ENCODE results near the gene ADAMTS17.
"Not testable (repeated sequence)": the region's sequence is repeated elsewhere in the genome, so short reads cannot be mapped to it uniquely, and the experiment has no call there.

ADAMTS17 gene

GRCh38 chr15:100083572-100083971 lies 258.2 kb downstream of the ADAMTS17 start:
- no peak for DNase-seq (ENCODE audit: low read depth in 2 of 2)

GRCh38 chr15:100082761-100083402 lies 258.9 kb downstream of the ADAMTS17 start:
- DNase-seq (ENCODE audit: low read depth in 2 of 2): no peak

DNA sequence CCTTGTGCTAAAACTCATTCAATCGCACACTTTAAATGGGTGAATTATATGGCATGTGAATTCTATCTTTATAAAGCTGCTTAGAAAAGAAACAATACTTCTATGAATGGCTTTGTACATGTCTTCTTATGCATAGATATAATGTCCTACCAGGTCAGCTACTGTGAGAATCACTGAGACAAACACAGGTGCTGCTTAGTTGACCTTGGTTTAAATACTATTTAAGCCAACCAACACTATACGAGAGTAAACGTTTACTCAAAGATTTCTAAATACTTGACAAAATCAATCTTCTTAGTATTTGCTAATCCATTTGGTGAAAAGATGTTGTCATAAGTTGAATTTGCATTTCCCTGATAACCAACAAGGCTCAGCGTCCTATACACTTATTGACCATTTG lies 260.3 kb downstream of the ADAMTS17 start:
- DNase-seq (ENCODE audit: low read depth in 2 of 2): no peak

DNA sequence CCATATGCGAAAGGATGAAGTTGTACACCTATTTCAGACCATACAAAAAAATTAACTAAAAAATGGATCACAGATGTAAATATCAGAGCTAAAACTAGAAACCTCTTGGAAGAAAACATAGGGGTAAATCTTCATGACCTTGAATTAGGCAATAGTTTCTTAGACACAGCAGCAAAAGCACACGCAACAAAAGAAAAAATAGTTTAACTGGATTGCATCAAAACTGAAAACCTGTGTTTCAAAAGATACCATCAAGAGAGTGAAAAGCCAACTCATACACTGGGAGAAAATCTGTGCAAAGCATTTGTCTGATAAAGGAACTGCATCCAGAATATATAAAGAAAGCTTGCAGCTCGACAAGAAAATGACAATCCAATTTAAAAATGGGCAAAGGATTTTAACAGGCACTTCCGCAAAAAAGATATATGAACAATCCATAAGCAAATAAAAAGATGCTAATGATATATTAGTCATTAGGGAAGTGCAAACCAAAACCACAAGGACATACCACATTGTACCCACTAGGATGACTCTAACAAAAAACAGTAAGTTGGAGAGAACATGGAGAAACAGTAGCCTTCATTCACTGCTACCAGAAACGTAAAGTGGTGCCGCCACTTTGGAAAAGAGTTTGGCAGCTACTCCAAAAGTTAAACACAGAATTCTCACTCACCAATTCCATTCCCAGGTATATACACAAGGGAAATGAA lies 263.1 kb downstream of the ADAMTS17 start:
- DNase-seq (ENCODE audit: low read depth in 2 of 2): no peak

DNA sequence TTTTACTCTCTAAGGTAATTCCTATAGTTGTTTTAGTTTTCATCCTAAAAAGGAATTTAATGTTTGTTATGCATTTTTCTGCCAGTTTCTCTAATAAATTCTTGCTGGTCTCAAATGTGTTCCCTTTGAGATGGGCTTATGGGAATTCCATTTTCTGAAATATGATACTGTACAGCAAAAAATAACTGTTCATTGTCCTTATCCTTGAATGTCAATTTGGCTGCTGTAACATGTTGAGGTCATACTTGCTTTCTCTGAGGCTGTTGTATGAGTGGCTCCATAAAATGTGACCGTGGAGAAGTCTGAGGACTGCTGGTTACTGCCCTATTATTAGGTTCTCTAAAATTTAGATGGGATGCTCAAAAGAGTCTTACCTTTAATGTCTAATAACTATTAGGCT lies 266.5 kb downstream of the ADAMTS17 start:
- no peak for DNase-seq (ENCODE audit: low read depth in 2 of 2)

- DNase-seq (ENCODE audit: low read depth in 2 of 2): no peak
Measured at GRCh38 chr15:100073982-100074381, 267.8 kb downstream of the ADAMTS17 start.

DNA sequence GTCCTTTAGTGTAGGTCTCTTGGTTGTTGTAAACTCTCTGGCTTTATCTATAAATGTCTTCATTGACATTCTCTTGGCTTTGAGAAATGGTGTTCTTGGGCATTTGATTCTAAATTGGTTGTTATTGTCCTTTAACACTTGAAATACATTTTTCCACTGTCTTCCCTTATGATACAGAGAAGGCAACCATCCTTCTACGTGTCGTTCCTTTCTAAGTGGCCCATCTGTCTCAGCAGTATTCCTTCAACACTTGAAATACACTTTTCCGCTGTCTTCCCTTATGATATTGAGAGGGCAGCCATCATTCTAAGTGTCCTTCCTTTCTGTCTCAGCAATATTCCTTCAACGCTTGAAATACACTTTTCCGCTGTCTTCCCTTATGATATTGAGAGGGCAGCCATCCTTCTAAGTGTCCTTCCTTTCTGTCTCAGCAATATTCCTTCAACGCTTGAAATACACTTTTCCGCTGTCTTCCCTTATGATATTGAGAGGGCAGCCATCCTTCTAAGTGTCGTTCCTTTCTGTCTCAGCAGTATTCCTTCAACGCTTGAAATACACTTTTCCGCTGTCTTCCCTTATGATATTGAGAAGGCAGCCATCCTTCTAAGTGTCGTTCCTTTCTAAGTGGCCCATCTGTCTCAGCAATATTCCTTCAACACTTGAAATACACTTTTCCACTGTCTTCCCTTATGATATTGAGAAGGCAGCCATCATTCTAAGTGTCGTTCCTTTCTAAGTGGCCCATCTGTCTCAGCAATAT lies 275.1 kb downstream of the ADAMTS17 start:
- not testable (repeated sequence) for DNase-seq (ENCODE audit: low read depth in 2 of 2)

- DNase-seq (ENCODE audit: low read depth in 2 of 2): no peak
Measured at GRCh38 chr15:100061944-100062343, 279.8 kb downstream of the ADAMTS17 start.

DNA sequence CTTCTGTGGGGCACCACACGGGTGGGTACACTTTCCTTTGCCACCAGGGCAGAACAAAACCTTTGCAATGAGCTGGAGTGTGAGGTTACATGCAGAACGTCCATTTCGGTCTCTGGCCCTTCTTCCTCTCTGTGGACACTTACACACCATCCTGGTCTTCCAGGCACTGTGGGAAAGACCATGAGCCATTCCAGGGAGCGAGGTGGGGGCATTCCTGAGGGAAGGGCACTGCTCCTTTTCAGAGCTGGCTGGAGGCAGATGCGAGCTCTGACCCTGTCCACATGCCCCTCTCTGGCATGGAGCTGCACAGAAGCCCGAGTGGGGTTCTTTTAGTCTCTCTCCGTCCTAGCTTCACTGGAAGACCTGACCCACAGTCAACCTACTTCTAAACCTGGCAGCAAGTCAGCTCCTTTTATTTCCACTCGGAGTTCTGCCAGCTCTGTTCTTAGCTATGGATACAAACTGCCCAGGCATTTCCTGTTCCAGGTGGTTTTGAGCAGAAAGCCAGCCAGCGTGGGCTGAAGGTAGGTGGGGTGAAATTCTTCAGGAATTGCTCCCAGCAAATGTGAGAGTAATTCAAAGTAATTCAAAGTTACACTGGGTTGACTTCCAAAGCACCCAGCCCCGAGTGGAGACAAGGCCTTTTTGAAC lies 281.4 kb downstream of the ADAMTS17 start:
- no peak for DNase-seq (ENCODE audit: low read depth in 2 of 2)

- DNase-seq (ENCODE audit: low read depth in 2 of 2): no peak
Measured at GRCh38 chr15:100059521-100059920, 282.3 kb downstream of the ADAMTS17 start.

GRCh38 chr15:100059094-100059493 lies 282.7 kb downstream of the ADAMTS17 start:
- DNase-seq (ENCODE audit: low read depth in 2 of 2): no peak

- DNase-seq (ENCODE audit: low read depth in 2 of 2): no peak
Measured at GRCh38 chr15:100058458-100058857, 283.3 kb downstream of the ADAMTS17 start.

DNA sequence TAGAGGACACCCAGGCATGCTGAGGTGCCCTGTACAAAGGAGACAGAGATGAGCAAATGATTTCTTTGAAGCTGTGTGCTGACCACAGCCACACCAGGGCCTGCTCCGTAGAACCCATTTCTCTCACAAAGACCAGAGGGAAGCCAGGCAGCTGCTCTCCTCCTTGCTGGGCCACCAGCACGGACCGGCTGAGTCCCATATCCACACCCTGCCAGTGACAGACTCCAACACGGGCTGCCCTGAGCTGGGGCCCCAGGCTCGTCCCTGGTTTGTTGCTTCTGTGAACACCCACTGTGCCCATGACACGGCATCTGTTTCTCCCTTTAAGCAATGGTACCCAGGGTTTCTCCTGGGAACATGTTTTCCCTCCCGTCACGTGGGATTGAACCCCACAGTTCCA lies 284.5 kb downstream of the ADAMTS17 start:
- DNase-seq (ENCODE audit: low read depth in 2 of 2): no peak

DNA sequence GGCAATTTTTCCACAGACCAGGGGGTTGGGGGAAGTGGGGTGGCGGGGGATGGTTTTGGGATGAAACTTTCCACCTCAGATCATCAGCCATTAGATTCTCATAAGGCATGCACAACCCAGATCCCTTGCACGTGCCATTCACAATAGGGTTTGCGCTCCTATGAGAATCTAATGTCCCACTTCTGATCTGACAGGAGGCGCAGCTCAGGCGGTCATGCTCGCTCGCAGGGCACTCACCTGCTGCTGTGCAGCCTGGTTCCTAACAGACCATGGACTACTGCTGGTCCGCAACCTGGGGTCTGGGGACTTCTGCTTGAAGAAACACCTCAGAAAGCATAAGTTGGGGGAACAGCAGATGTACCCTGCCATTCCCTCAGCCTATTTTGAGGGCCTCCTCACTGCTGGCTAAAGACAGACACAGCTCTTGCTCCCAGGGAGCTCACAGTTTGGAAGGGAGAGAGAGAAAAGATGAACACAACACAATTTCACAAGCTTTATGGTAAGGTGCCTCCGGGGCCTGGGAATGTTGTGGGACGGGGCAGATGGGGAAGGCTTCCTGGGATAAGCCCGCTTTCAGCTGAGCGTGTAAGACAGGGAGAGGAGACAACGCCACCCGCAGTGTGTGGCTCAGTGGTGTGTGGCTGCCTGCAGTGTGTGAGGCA lies 285.2 kb downstream of the ADAMTS17 start:
- DNase-seq (ENCODE audit: low read depth in 2 of 2): no peak

DNA sequence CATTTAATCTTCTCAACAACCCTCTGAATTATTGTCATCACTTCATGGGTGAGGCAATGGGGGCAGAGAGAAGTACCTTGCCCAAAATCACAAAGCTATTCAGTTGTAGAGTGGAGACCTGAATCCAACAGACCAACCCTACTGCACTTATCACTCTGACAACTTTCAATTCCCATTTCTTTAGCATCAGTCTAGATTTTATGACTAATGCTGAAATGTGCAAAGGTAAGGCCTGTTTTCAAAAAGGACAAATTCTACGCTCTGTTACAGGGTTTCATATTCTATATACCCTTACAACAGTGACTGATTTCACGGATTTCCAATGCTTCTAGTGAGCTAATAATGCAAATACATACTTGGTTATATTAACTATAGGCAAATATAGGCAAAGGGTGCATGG lies 286.0 kb downstream of the ADAMTS17 start:
- DNase-seq (ENCODE audit: low read depth in 2 of 2): no peak

GRCh38 chr15:100054539-100054938 lies 287.2 kb downstream of the ADAMTS17 start:
- DNase-seq (ENCODE audit: low read depth in 2 of 2): no peak

DNA sequence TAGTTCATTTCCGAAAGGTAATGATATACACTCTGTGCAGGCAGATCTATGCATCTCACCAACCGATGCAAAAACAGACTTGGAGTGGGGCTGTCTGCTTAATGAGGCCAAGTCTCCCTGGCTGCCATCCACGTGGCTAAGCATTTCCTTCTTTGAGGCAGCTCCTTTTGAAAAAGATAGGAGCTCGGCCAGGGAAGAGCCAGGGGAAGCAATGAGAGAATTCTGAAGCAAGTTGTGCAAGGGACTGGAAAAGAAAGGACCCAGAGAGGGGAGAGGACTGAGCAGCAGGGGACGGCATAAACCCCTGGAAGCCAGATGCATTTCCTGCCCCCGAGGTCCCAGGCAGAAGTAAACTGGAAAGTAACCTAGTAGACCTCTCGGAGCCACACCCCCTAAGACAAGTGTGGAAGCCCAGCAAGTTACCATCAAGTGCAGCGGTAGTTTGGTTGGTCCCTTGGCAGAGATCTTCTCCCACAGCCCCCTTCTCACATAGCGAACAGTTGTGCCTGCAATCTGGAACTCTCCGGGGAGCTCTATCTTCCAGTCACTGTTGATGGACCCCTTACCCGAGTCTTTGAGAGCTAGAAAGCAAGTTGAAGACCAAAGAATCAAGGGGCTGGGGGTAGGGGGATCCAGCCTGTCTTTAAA lies 288.2 kb downstream of the ADAMTS17 start:
- no peak for DNase-seq (ENCODE audit: low read depth in 2 of 2)

GRCh38 chr15:100052716-100053473 lies 288.9 kb downstream of the ADAMTS17 start:
- no peak for DNase-seq (ENCODE audit: low read depth in 2 of 2)

- DNase-seq (ENCODE audit: low read depth in 2 of 2): no peak
Measured at GRCh38 chr15:100050877-100051786, 290.6 kb downstream of the ADAMTS17 start.
